Activated naive CD8-positive, alpha-beta T cell treated with anti-CD3 and anti-CD28 coated beads, Interleukin-2, amount 10 ng/mL, durations not matched to agents 7 days and 5 days (primary cell): Measurements from ENCODE around the gene WDR38. TPM values are rescaled to one million over a fixed set of nuclear protein-coding genes. Genes with fewer than 3 reads are reported as not detected.
A peak's percentile ranks its signal among the peaks of the same experiment; 100 is the strongest.
"Not testable (repeated sequence)": the region's sequence is repeated elsewhere in the genome, so short reads cannot be mapped to it uniquely, and the experiment has no call there.

Experiments
- ATAC-seq: fragments of 150-1000 bp; cut with Tn5 transposase; one replicate; pipeline ENCODE4 v1.10.0; 2021; ENCODE audit warnings: low read depth, moderate library complexity
- POLR2A ChIA-PET: fragments of 350-600 bp; sonication (Branson Sonifier 250); formaldehyde crosslinking; loops from one replicate; lab custom pipeline; 2021; ENCODE audit warnings: antibody characterized with exemption; lab: Charles Lee
- DNase-seq: peaks from one replicate; pipeline ENCODE4 v3.0.0; 2021
- H3K27ac Mint-ChIP-seq: one replicate; pipeline ENCODE4 v1.8.0; 2022; ENCODE audit warnings: mild to moderate bottlenecking, mixed read lengths
- H3K27me3 Mint-ChIP-seq: one replicate; pipeline ENCODE4 v1.8.0; 2022; ENCODE audit warnings: mild to moderate bottlenecking, moderate library complexity, mixed read lengths
- H3K36me3 Mint-ChIP-seq: one replicate; pipeline ENCODE4 v1.8.0; 2021; ENCODE audit warnings: mild to moderate bottlenecking, mixed read lengths
- H3K4me1 Mint-ChIP-seq: one replicate; pipeline ENCODE4 v1.8.0; 2021; ENCODE audit warnings: mixed read lengths
- H3K4me3 Mint-ChIP-seq: one replicate; pipeline ENCODE4 v1.8.0; 2022; ENCODE audit warnings: mild to moderate bottlenecking, moderate library complexity, mixed read lengths
- H3K9me3 Mint-ChIP-seq: one replicate; pipeline ENCODE4 v1.8.0; 2021; ENCODE audit warnings: mixed read lengths
- total RNA-seq, 2 experiments: library from RNA; stranded (reverse); gene quantifications; one replicate each; pipeline ENCODE4 v1.2.3, GENCODE V29; 2021

WDR38 gene
- total RNA-seq, 2 experiments from 2014 or later: not detected

DNA sequence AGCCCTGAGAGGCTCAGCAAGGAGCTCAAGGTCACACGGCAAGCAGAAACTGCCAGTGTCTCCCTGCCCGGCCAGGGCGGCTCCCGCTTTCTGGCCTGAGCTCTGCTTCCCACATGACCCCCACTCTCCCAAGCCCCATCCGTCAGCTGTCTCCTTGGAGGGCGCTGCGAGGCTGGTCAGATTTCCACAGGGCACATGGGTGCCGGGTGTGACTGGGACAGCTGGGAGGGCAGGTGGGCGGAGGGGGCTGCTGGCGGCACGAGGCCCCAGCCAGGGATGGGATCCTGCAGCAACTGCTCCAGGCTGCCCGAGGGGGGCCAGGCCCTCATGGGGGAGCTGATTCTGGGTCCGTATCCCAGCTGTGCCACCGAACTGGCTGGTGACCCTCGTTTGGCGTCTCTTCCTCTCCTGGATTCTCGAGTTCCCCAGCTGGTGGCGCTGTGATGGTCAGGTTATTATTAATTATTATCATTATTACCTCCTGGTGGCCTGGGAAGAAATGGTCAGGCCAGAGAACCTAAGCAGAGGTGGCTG is 12.9 kb upstream of the WDR38 start:
- Mint-ChIP-seq H3K27ac (no peak overlapping the region), H3K4me3 (no peak overlapping the region), H3K27me3 (peaks cover 16% of the 10 kb centered on the region), H3K9me3 (no peaks in the 10 kb centered on the region), H3K36me3 (no peaks in the 10 kb centered on the region), H3K4me1 (no peaks in the 10 kb centered on the region)
- POLR2A ChIA-PET: interaction anchor here (1.3 kb wide), 1 partner anchor 66 kb away, joined by 4 read pairs; no protein-coding TSS in a partner anchor
- ATAC-seq (no peak), DNase-seq (no peak)

DNA sequence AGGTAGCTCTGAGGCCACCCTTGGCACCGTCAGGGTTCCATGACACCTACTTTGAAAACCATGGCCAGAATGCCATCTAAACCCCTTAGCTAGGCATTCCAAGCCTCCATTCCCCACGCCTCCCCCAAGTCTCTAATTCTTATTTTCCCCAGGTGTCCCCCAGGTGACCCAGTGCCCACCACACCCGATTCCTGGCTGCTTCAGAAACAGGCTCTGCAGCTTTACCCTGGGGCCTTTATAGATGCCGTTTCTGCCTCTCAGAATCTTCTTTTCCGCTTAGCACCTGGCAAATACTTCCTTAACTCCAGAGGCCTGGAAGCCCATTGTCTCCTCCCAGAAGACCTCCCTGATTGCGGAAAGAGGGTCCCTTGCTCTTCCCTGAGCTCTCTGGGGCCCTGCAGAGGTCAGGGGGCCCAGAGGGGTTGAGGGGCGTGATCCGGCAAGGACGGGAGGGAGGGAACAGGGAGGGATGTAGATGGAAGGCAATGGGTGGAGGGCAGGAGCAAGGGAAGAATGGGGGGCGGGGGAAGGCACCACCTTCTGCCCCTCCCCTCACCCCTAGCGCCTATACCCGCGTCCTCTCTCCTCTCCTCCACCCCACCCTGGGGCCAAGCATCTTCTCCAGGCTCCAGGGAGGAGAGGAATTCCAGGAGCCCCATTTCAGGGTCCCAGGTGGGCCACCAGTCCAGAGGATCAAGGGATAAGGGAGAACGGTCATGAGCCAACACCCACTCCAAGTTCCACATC is 12.0 kb upstream of the WDR38 start:
- no peaks in the 10 kb centered on the region for H3K36me3 Mint-ChIP-seq
- H3K27ac Mint-ChIP-seq: no peak overlapping the region
- no peak overlapping the region for H3K4me3 Mint-ChIP-seq
- no peak for ATAC-seq
- no peak for DNase-seq
- POLR2A ChIA-PET: no interaction called here
- H3K9me3 Mint-ChIP-seq: no peaks in the 10 kb centered on the region
- H3K27me3 Mint-ChIP-seq: peaks cover 16% of the 10 kb centered on the region
- no peaks in the 10 kb centered on the region for H3K4me1 Mint-ChIP-seq

DNA sequence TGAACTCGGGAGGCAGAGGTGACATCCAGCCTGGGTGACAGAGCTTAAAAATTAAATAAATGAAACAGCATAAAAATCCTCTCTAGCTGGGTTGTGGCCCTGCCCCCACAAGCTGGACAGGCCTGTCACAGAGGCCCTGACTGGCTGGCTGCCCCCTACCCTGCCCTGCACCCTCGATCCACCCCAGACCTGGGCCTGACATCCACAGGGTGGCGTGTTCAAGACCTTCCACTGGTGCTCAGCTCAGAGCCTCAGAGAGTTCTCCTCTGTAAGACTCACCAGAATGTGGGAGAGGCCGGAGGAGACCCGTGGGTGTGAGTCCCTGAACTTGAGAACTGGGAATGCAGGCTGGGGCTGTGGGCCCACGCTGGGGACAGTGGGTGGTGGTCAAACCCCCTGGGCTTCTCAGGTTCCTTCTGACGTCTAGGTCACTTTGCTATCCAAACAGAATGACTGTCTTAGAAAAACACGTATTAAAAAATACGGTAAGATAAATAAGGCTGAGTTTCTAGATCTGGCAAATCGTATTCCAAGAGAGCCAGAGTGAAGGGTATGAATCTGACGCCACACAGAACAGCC is 9.7 kb upstream of the WDR38 start:
- no peak overlapping the region for H3K4me3 Mint-ChIP-seq

DNA sequence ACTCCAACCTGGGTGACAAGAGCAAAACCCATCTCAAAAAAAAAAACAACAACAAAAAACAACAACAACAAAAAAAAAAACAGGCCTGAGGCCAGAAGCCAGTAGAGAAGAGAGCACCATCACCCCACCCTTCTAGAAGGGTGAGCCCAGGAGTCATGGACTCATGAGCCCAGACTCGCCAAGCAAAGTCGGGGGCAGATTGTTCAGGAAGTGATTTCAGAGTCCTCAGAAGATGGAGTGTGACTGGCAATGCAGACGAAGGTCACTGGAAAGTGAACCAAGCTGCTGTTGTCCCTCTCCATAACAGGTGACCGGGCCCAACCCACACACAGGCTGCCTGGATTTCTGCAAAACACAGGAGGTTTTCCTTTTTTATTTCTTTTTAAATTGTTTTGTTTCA is 9.0 kb upstream of the WDR38 start:
- Mint-ChIP-seq H3K27ac (no peak overlapping the region), H3K4me1 (no peaks in the 10 kb centered on the region), H3K27me3 (peaks cover 9% of the 10 kb centered on the region), H3K36me3 (no peaks in the 10 kb centered on the region), H3K9me3 (no peaks in the 10 kb centered on the region), H3K4me3 (no peak overlapping the region)
- no peak for DNase-seq
- POLR2A ChIA-PET: no interaction called here
- ATAC-seq: no peak

More for the DNA sequence above, 9.7 kb upstream of the WDR38 start:
- Mint-ChIP-seq H3K9me3 (no peaks in the 10 kb centered on the region), H3K36me3 (no peaks in the 10 kb centered on the region), H3K4me1 (no peaks in the 10 kb centered on the region), H3K27ac (no peak overlapping the region), H3K27me3 (peaks cover 8% of the 10 kb centered on the region)
- DNase-seq: no peak
- POLR2A ChIA-PET: interaction anchor here (0.7 kb wide), 1 partner anchor 472 kb away, joined by 3 read pairs; no protein-coding TSS in a partner anchor
- no peak for ATAC-seq

DNA sequence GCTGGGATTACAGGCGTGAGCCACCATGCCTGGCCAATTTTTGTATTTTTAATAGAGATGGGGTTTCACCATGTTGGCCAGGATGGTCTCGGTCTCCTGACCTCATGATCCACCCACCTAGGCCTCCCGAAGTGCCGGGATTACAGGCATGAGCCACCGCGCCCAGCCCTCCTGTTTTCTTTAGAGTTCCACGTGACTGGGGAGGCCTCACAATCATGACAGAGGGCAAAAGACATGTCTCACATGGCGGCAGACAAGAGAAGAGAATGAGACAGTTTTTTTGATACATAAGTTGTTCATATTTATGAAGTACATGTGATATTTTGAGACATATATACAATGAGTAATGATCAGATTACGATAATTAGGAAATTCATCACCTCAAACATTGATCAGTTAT is 6.8 kb upstream of the WDR38 start:
- DNase-seq, H3K9me3 Mint-ChIP-seq, ATAC-seq, H3K4me1 Mint-ChIP-seq, H3K4me3 Mint-ChIP-seq, H3K36me3 Mint-ChIP-seq, H3K27ac Mint-ChIP-seq: not testable (repeated sequence)
- H3K27me3 Mint-ChIP-seq: peaks cover 26% of the 10 kb centered on the region
- POLR2A ChIA-PET: interaction anchor here (0.7 kb wide), 1 partner anchor 57 kb away, joined by 4 read pairs; no protein-coding TSS in a partner anchor

DNA sequence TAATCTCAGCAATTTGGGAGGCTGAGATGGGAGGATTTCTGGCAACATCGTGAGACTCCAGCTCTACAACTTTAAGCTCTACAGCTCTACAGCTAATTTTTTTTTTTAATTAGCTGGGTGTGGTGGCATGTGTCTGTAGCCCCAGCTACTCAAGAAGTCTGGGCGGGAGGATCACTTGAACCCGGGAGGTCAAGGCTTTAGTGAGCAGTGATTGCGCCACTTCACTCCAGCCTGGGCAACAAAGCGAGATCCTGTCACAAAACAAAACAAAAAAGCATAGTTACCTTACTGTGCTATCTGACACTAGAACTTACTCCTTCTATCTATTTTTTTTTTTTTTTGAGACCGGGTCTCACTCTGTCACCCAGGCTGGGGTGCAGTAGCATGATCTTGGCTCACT is 6.3 kb upstream of the WDR38 start:
- POLR2A ChIA-PET: interaction anchor here (0.7 kb wide), 1 partner anchor 56 kb away, joined by 4 read pairs; no protein-coding TSS in a partner anchor
- no peak overlapping the region for H3K4me3 Mint-ChIP-seq
- H3K4me1 Mint-ChIP-seq: peaks cover 1% of the 10 kb centered on the region
- ATAC-seq: no peak
- no peak for DNase-seq
- H3K9me3 Mint-ChIP-seq: no peaks in the 10 kb centered on the region
- no peaks in the 10 kb centered on the region for H3K36me3 Mint-ChIP-seq
- peaks cover 27% of the 10 kb centered on the region for H3K27me3 Mint-ChIP-seq
- H3K27ac Mint-ChIP-seq: no peak overlapping the region

DNA sequence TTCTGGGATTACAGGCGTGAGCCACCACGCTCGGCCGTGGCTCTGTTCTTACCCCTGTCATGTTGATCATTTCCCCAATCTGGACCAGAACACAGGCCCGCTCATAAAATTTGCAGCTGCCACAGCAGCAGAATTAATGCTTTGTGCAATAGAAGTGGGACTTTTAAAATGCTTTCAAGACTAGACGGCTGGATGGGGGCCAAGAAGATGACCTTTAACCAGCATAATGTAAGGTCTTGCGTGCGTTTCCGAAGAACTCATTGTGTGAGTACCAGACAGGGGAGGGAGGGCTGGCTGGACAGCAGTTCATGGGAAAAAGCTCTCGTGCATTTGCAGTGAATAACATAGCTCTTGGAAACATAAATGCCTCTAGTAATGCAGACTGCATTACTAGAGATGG is 3.5 kb upstream of the WDR38 start:
- Mint-ChIP-seq H3K27ac (no peak overlapping the region), H3K4me3 (no peak overlapping the region), H3K4me1 (peaks cover 8% of the 10 kb centered on the region), H3K27me3 (peaks cover 29% of the 10 kb centered on the region), H3K9me3 (no peaks in the 10 kb centered on the region), H3K36me3 (no peaks in the 10 kb centered on the region)
- POLR2A ChIA-PET: no interaction called here
- ATAC-seq (no peak), DNase-seq (no peak)

DNA sequence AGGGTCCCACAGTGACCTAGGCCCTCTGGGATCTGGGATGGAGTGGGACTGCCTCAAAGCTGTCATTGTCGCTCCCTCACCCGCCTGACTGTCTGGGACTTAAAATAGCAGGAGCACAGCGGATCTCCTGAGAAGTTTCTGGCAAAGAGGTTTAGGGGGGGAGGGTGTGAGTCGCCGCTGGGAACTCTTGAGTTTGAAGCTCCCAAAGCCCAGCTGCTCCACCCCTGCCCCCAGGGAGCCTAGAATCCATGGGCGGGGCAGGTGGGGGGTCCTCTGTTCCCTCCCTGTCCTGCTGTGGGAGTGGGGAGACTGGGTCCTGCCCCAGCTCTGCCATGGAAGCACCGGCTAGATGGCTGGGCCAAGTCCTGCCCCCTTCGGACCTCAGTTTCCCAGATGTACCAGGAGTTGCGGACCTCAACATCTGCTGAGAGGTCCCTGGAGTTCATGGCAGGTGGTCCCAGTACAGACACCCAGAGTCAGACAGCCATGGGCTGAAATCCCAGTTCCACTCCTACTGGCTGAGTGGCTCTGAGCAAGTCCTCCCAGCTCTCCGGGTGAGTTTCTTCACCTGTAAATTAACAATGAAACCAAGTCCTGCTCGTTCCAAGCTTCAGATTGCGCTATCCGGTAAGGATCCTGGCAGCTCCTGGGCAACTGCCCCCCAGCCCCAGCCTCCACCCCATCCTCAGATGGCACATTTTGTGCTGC is 985 bp upstream of the WDR38 start:
- ATAC-seq (no peak), DNase-seq (no peak)
- Mint-ChIP-seq H3K27me3 (peaks cover 28% of the 10 kb centered on the region), H3K4me3 (peak overlapping the region; percentile 65), H3K4me1 (peaks cover 8% of the 10 kb centered on the region), H3K36me3 (no peaks in the 10 kb centered on the region), H3K9me3 (no peaks in the 10 kb centered on the region), H3K27ac (no peak overlapping the region)
- POLR2A ChIA-PET: interaction anchor here (0.6 to 3.2 kb wide), 5 partner anchors 10 to 193 kb away, joined by 3 to 17 read pairs (median 4); partner anchors contain the start of genes ARPC5L and RPL35

DNA sequence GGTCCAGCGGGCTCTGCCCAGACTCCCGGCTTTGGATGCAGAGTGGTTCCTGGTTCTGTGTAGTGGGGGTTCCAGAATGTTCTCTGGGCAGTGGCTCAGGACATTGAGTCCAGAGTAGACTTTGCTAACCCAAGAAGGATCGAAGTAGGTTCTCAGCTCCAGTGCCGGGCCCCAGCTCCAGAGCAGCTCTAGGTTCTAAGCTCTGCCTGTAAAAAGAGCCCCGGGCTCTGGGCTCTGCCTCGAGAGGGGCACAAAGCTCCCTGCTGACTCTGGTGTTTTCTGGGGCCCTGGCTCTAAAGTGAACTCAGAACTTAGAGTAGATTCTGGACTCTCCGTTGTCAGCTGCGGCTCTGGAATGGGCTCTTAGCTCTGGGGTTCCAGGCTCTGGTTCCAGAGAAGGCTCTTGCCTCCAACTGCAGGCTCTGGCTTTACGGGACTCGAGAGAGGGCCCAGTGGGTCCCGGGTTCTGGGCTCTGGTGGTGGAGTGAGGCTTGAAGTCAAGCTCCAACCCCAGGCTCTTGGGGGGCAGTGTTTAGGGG is 414 bp downstream of the WDR38 start:
- Mint-ChIP-seq H3K4me3 (no peak overlapping the region), H3K36me3 (peaks cover 4% of the 10 kb centered on the region), H3K9me3 (no peaks in the 10 kb centered on the region), H3K27me3 (peaks cover 20% of the 10 kb centered on the region), H3K27ac (no peak overlapping the region), H3K4me1 (peaks cover 8% of the 10 kb centered on the region)
- POLR2A ChIA-PET: interaction anchor here (0.6 to 3.2 kb wide), 5 partner anchors 8 to 80 kb away, joined by 3 to 17 read pairs (median 5); partner anchors contain the start of genes ARPC5L and RPL35
- ATAC-seq: no peak
- no peak for DNase-seq

DNA sequence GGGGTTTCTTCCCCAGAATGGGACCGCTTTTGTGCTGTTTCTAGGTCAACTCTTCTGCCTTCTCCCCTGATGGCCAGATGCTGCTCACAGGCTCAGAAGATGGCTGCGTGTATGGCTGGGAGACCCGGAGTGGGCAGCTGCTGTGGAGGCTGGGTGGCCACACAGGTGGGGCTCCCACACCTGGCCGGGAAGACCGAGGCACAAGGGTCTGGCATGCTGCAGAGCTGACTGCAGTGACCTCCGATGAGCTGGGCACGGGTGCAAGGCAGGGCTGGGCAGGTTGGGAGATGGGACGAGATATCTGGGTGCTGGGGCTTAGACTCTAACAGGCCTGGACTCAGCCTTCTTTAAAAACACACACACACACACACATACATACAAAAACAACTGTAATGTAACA is 901 bp downstream of the WDR38 start:
- no peak overlapping the region for H3K27ac Mint-ChIP-seq
- no peak overlapping the region for H3K4me3 Mint-ChIP-seq
- H3K36me3 Mint-ChIP-seq: peaks cover 4% of the 10 kb centered on the region
- DNase-seq: no peak
- POLR2A ChIA-PET: interaction anchor here (0.6 to 3.2 kb wide), 2 partner anchors 8 to 16 kb away, joined by 3 to 17 read pairs; partner anchors contain the start of genes ARPC5L and RPL35
- H3K27me3 Mint-ChIP-seq: peaks cover 20% of the 10 kb centered on the region
- H3K4me1 Mint-ChIP-seq: peaks cover 8% of the 10 kb centered on the region
- no peak for ATAC-seq
- H3K9me3 Mint-ChIP-seq: no peaks in the 10 kb centered on the region

DNA sequence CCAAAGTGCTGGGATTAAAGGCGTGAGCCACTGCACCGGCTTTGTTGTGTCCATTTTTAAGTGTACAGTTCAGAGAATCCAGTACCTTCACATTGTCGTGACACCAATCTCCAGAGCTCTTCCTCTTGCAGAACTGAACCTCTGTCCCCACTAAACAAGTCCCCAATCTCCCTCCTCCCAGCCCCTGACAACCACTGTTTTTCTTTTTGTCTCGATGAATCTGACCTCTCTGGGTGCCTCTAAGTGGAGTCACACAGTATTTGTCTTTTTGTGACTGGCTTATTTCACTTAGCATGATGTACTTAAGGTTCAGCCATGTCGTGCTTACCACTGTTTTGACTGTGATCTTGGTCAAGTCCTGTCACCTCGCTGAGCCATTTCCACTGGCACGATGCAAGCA is 1.6 kb downstream of the WDR38 start:
- ATAC-seq (no peak), DNase-seq (no peak)
- peaks cover 4% of the 10 kb centered on the region for H3K36me3 Mint-ChIP-seq
- POLR2A ChIA-PET: no interaction called here
- no peak overlapping the region for H3K27ac Mint-ChIP-seq
- peaks cover 14% of the 10 kb centered on the region for H3K4me1 Mint-ChIP-seq
- H3K27me3 Mint-ChIP-seq: peaks cover 16% of the 10 kb centered on the region
- no peak overlapping the region for H3K4me3 Mint-ChIP-seq
- no peaks in the 10 kb centered on the region for H3K9me3 Mint-ChIP-seq

DNA sequence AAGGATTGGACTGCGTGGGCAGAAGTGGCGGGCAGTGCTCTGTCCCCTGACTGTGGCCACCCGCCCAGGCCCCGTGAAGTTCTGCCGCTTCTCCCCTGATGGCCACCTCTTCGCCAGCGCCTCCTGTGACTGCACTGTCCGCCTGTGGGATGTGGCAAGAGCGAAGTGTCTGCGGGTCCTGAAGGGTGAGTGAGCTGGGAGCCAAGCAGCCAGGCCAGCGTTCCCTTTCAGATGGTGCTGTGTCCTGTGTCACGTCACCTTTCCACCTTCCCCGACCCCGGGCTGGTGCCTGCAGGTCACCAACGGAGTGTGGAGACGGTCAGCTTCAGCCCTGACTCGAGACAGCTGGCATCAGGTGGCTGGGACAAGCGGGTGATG is 2.3 kb downstream of the WDR38 start:
- POLR2A ChIA-PET: no interaction called here
- H3K4me1 Mint-ChIP-seq: peaks cover 21% of the 10 kb centered on the region
- H3K27ac Mint-ChIP-seq: no peak overlapping the region
- ATAC-seq (no peak), DNase-seq (no peak)
- no peaks in the 10 kb centered on the region for H3K9me3 Mint-ChIP-seq
- H3K27me3 Mint-ChIP-seq: peaks cover 12% of the 10 kb centered on the region
- no peak overlapping the region for H3K4me3 Mint-ChIP-seq
- H3K36me3 Mint-ChIP-seq: peaks cover 10% of the 10 kb centered on the region
